ELR (cell line): ENCODE measurements around the gene XYLT1.

ENCODE experiments used
- DNase-seq: peaks from one replicate; pipeline ENCODE4 v3.0.0-alpha.2; 2015; ENCODE audit warnings: low read depth

The XYLT1 gene

DNA sequence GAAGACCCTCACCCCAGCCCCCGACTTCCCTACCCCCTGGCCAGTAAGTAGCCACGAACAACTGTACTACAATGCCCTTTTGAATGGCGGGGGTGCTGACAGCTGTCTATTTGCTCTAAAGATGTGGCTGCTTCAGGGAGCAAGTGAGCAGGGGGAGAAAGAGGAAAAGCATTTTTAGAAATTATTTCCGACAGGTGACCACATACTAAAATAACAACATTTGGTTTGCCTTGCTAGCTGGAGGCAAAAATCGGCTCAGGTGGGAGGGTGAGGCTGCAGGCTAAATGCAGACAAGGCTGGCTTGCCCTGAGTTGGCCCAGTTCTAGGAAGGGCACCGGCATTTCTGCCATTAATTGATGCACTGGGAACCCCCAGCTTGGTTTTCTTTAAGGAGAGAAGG lies 188.5 kb downstream of the XYLT1 start:
- no peak for DNase-seq

DNA sequence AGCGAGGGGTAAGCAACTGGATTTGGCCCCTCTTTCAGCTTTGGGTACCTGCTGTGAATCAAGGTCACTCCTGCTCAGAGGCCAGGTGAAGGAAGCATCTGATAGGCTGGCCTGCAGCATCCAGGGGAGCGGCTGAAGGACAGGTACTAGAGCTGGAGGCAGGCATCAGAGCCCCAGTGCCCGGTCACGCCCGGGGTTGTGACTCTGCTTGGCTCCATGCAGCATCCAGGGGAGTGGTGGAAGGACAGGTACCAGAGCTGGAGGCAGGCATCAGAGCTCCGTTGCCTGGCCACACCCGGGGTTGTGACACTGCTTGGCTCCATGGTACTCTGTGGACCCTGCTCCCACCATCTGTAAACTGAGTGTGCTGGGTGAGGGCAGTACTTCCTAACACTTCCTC lies 189.7 kb downstream of the XYLT1 start:
- no peak for DNase-seq

DNA sequence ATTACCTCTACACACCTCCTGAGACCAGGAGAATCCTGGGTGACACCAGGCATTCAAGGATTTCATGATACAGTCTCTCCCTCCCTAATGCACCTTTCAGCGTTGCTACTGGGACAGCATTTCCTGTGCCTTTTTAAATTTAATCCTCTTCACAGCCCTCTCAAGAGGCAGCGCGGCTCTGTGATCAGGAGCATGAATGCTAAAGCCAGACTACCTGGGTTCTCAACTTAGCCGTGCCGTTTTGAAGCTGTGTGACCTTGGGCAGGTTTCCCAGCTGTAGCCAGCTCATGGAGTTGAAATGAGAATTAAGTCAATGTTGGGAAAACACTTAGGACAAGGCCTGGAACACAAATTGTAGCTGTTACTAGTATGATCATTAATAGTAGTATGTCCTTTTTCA lies 191.8 kb downstream of the XYLT1 start:
- DNase-seq = no peak

DNA sequence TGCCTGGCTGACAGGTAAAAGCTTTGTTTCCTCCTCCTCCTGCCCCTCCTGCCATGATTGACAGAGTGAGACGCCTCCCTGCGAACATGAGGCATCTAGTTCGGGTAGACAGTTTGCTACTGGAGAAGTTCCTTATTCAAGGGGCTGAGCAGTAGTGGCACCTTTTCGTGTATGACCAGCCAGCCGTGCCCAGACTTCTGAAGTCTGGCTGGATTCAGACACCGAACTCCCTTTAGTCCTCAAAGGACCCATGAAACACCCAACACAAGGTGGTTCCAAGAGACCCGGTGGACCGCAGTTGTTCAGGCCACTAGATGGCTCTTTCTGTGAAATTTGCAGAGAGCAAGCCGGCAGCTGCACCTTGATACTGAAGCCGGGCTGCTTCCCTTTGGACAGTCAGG lies 192.8 kb downstream of the XYLT1 start:
- peak; percentile 8 for DNase-seq

DNA sequence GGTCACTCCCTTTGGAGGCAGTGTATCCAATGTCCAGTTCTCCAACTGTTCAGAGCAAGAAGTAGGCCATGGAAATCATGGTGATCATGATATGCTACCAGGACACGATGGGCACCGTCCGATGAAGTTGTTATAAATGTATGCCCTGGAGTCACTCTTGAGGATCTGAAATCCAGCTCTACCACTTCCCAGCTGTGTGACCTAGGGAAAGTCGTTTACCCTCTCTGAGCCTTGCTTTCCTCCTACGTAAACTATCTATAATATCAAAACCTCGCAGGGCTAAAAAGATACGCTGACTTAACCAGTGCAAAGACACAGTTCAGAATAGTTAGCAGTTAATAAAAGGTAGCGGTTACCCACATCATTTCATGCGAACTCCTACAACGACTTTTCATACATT lies 194.2 kb downstream of the XYLT1 start:
- DNase-seq = no peak

DNA sequence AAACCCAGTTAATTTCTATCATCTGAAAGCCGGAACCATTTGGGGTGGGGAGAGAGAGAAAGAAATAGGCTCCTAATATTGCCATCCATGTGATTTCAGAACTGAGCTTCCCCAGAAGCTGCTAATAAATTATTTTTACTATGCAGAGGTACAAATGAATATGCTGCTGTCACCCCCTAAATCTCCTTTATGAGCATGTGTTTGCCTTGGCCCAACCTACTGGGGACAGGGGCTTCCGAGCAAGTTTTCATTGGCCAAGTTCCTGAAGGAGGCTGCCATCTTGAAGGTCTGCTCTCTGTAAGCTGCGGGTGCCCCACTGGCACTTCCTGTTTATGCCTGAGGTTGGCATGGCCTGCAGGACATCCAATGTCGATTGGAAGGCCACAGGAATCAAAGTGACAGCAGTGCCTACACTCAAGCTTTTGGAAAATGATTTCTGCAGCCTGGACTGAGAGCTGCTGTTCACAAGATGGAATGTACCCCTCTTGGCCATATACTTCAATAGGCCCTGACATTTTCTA lies 194.7 kb downstream of the XYLT1 start:
- no peak for DNase-seq

DNA sequence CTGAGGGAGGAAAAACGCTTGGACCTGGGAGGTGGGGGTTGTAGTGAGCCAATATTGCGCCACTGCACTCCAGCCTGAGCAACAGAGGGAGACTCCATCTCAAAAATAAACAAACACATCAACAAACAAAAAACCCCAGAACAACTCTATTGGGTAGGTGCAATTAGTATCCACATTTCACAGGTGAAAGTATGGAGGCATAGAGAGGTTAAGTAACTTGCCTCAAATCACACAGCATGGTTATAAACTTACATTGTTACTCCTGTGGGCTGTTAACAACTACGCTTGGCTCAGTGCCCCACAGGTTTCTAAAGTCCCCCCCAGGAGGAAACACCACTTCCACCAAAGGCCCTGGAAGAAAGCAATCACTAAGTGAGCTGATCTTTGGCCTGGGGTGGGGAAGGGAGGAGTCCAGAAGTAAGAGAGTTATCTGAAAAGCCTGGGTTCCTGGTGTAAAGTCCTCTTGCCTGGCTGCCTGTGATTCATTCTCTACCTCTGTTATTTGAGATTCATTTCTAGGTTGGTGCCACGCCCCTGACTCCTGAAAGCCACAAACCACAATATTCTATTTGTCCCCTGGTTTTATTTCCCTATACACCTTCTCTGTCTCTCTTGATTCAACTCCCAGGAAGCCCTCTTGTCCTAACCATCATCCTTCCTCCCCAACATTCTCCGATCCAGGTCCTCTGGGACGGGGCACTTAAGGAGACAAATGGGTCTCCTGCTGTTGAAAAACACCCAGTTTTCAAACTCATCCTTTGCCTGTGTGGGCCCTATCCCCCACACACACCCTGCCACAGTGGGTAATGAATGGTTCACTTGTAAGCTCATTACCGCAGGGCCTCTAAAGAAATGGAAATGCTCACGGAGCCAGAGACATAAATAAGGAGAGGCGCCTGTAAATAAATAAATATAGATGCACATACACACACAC lies 195.4 kb downstream of the XYLT1 start:
- peak; percentile 26 for DNase-seq

DNA sequence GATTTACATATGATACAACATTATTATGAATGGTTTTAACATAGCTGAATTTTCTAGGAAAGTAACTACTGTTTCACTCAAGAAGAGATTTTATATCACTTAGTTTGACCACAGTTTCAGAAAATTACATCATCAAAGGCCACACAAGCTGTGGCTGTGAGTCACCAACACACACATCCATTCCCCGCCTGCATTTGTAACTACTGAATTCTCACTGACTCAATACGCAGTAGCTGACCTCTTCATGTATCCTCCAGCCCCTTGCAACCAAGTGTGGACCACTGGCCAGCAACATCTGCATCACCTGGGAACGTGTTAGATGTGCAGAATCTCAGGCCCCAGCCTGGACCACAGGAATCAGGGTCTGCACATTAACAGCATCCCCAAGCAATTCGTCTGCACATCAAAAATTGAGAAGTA lies 197.6 kb downstream of the XYLT1 start:
- peak; percentile 87 for DNase-seq

DNA sequence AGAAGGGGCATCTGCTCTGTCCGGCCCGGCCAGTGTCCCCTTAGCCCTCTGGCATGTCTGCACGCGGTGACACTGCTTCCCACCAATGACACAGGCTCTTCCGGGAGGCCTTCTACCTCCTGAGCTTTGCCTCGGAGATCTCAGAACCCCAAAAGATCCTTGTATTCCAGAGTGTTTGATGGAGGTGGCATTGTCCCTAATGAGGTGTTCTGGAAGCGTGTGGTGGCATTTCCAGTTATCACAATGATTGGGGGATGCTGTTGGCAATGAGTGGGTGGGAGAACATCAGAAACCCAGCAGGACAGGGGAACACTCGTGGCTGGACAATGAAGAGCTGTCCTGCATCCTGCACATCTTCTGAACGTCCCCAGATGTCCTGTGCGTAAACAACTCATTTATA lies 198.0 kb downstream of the XYLT1 start:
- DNase-seq = no peak

DNA sequence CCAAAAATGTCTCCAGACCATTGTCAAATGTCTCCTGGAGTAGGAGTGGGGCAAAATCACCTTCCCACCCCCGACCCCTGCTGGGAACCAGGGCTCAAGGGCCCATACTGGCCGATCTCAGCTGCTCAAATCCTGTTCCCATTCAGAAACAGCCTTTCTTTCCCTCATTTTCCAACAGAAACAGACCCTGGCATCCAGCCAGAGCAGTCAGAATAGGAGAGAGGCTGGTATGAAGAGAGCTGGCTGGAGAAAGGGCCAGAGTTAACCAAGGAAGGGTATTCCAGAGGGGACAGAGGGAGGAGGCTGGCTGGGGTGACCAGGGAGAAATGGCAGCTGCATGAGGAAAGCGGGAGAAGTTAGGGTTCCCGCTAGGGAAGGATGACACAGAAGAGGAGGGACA lies 199.1 kb downstream of the XYLT1 start:
- DNase-seq = no peak

DNA sequence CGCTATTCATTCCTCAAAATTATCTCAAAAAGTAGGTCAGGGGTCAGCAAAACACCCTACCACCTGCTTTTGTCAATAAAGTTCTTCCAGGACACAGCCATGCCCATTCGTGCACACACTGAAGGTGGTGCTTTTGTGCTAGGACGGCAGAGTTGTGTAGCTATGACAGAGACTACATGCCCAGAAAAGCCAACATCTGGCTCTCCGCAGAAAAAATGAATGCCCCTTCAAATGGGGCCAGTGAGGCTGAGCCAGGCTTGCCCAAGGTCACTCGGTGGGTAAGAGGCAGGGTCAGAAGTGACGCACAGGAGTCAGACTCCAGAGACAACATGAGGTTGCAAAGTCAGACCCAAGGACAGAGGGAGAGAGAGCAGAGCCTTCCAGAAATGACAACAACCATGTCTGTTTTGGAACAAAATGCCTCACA lies 200.1 kb downstream of the XYLT1 start:
- no peak for DNase-seq

DNA sequence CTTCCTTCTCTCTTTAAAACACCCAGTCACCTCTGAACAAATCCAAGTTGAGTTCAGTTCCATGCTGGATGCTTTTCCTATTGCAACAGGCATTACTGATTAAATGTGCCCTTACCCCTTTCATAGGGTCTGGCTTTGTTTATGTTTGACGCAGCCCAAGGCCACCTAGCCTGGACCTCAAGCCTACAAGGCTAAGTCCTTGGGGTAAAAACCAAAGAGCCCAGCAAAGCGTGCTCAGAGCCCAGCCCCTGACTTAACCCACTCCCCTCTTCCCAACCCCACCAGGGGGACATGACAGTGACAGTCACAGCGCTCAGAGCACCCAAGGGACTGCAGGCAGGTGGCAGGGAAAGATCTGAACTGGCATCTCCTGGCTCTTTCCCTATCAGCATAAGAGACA lies 200.6 kb downstream of the XYLT1 start:
- DNase-seq = no peak

DNA sequence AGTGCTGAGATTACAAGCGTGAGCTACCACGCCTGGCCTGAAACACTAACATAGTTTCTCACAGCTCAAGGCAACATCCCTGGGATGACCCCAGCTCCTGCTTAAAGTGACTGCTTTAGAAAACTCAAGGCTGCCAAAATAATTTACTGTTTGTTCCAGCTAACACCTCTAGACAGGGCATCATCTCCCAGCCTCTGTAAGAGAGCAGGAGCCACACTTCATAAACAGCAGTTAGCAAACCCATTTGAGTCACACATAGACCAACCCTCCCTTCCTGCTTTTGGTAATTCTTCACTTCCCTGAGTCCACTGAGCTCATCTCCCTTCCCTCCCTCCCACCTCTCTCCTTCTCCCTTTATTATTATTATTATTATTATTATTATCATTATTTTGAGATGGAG lies 201.3 kb downstream of the XYLT1 start:
- peak; percentile 26 for DNase-seq

DNA sequence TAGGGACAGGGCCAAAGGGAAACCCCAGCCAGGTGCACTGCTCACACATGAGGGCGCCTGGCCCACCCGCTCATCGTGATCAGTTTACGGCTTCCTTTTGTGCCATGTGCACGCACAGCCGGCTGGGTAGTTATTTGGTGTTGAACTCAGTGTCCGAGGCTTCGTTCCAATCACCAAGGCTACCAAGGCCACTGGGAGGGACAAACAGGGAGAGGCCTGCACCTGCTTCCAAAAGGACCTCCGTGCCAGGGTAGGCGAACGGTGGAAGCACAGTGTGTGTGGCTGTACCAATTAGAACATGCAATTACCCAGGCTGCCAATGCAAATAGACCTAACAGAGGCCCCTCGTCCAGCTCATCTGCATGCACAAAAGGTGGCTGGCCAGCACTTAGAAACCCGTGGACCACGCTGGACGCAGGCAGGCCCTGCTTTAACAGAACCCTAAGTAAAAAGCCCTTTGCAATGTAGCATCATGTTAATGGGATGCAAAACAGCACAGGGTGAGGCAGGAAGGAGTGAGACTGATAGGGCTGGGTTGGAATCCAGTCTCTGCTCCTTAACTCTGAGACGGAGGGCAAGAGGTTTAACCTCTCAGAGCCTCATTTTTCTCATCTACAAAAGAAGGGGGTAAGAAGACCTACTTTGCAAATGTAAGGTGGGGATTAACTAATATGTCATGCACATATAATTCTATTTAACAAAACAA lies 204.0 kb downstream of the XYLT1 start:
- no peak for DNase-seq

DNA sequence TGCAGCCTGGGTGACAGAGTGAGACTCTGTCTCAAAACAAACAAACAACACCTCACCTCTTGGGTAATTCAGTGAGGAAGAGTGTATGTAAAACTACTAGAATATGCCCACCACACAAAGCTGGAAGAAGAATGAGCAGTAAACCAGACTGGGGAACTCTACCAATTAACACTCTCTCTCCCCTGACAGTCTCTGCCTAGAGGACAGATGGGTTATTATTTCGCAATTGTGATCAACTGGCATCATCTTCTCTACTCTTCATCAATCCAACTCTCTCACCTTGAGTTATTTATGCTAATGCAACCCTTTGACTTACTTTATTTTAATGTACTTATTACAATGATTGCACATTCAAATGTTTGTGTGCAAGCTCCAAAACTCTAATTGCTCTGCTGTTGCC lies 205.6 kb downstream of the XYLT1 start:
- no peak for DNase-seq

DNA sequence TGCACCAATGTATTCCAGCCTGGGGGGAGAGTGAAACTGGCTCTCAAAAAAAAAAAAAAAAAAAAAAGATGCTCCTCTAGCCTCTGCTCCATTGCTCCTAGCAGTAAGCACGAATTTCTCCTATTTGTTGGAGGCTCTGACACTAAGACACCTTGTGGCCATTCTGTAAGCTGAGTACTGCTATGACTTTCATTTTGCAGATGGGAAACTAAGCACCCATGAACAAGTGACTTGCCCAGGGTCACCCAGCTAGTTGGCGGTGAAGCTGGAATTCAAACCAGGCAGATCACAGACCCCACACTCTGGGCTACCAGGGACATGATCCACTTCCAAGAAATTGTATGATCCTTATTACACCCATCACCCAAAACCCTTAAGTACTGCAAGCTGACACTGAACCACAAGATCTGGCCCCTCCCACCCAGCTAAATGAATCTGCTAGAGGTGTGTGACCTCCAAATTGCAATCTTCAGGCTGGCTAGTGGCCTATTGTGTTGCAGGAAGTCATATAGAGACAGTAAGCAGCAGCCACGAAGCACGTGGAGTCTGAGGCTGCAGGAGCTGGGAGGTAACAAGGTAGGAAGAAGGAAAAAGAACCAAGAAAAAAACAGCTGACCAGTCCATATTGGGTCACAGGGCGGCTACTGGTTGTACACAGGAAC lies 209.4 kb downstream of the XYLT1 start:
- DNase-seq = no peak

DNA sequence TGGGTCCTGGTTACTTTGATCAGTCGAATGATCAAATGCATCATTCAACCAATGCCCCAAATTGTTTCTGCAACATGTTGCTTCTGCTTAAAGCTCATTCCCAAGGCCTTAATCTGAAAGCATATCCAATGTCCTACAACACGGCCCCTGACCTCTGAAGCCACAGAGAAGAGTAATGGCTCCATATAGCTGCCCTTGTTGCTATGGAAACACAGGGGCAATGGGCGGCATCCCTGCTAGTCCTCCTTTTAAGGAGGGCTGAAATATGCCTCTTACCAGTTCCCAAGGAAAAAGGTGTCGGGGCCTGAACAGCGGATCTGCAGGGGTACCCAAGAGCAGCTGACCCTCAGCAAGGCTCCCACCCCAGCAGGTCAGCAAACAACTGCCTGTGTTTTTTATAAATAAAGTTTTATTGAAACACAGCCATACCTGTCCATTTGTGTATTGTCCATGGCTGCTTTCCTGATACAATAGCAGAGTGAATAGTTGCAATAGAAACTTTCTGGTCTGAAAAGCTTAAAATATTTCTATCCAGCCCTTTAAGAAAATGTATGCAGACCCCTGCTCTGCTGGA lies 210.4 kb downstream of the XYLT1 start:
- no peak for DNase-seq

DNA sequence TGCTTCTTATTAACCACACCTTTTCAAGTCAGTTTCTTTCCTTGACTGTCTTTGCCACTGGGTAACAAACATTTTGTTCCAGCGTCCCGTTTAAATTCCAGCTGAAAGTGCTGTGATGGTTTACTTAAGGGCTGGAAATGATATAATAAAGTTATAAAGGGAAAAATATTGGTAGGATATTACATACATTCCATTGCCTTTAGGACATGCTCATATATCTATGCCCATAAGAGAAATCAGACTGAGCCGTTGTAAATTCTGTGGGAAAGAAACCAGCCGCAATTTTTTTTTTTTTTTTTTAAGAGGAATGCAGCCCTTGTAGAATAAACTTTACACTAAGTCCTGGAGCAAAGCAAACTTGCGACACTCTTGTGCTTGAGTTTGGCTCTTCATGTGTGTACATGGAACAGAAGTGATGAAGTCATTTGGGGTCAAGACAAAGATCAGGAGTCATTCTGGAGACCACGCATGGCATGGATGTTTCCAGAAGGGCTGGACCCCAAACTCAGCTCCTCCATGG lies 210.9 kb downstream of the XYLT1 start:
- DNase-seq = no peak

DNA sequence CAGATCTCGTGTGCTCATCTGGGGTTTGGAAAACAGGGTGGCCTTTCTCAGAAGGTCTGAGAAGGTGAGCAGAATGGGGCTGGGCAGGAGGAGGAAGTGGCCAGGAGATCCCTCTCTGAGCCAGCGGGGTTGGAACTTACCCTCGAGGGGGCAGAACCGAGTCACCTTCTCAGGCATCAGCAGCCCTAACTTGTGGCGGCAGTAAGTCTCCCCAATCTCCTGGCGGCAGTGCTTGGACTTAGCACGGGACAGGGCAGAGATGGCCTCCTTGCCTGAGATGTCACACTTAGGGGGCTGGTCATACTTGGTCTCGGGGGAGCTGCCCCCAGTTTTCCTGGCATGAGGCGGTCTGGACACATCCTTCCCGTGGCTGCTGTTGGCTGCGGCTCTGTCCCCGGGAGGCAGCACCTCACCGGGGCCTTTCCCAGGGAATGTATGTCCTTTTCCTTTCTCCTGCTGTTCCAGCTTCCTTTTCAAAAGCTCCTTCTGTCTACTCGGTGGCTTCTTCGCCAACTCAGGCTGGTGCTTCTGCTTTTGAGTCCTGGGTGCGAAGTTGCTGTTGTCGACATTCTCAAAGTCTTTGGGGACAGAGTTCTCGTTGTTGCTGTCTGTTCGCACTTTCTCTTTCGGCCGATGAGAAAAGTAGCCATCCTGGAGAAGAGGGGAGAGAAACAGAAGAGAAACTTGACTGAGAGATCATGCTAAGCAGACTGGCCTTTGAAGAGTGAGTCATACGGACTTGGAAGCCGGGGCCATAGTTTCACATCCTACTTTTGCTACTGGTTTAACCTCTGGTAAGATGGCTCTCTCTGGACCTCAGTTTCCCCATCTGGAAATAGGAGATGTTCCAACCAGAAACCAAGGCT lies 211.7 kb downstream of the XYLT1 start:
- no peak for DNase-seq

DNA sequence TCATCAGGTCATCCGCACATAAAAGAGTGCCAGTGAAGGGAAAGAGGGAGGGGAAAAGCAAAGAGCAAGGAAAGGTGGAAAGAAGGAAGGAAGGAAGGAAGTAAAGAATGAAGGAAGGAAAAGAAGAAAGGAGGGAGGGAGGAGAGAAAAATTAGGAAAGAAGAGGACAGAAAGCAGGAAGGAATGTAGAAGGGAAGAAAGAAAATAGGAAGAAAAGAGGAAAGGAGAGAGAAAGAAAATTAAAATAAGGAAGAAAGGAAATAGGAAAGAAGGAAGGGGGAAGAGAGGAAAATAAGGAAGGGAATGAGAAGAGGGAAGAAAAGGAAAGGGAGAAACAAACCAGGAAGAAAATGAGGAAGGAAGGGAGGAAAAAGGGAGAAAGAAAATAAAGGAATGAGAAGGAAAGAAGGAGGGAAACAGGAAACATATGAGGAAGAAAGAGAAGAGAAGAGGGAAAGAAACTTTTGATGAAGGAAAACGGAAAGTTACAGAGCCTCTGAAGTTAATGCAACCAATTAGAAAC lies 212.6 kb downstream of the XYLT1 start:
- no peak for DNase-seq
